GM12878 (cell line): ENCODE data around the gene LPA. TPM values are rescaled to one million over a fixed set of nuclear protein-coding genes. Genes with fewer than 3 reads are reported as not detected.

ENCODE experiments used
- ATAC-seq: fragments of 200-7000 bp; cut with Tn5 transposase; 3 replicates; pipeline ENCODE4 v1.9.1; 2020; ENCODE audit warnings: mild to moderate bottlenecking, moderate library complexity
- BruUV-seq: library from RNA; stranded (reverse); fragments of 400-500 nt; replicated peaks from 2 replicates; lab custom pipeline; 2021; lab: Mats Ljungman, UMichigan
- CTCF ChIA-PET: fragments of 300-600 bp; sonication (Branson Sonifier 250); formaldehyde crosslinking; extraction: SDS; loops from one replicate; lab custom pipeline; 2021; ENCODE audit warnings: inconsistent platforms; lab: Yijun Ruan, JAX
- POLR2A ChIA-PET: fragments of 350-600 bp; formaldehyde crosslinking; extraction: SDS; loops from one replicate; lab custom pipeline; 2021; ENCODE audit warnings: inconsistent platforms; lab: Charles Lee
- RAD21 ChIA-PET: fragments of 300-600 bp; sonication (Branson Sonifier 250); formaldehyde crosslinking; loops from one replicate; lab custom pipeline; 2023; ENCODE audit warnings: antibody characterized with exemption; ENCODE audit not compliant: unreplicated experiment; lab: Charles Lee
- SMC1A ChIA-PET: fragments of 300-600 bp; sonication (Branson Sonifier 250); formaldehyde crosslinking; loops from one replicate; lab custom pipeline; 2023; ENCODE audit not compliant: unreplicated experiment, uncharacterized antibody; lab: Charles Lee
- DNase-seq: peaks from one replicate; pipeline ENCODE4 v3.0.0-alpha.2; 2011; ENCODE audit warnings: low read depth, low spot score
- FAIRE-seq: peaks from 3 replicates; lab custom pipeline; 2011; peaks lifted over from hg19 to GRCh38; lab: Jason Lieb, UNC
- H2AFZ ChIP-seq: 2 replicates; pipeline ENCODE4 v1.6.0; 2011; ENCODE audit warnings: low read depth, low read length, control low read depth; ENCODE audit not compliant: control insufficient read depth
- H3K27ac ChIP-seq: 2 replicates; pipeline ENCODE4 v1.5.1; 2011; ENCODE audit warnings: control low read depth; ENCODE audit not compliant: control insufficient read depth, insufficient read depth
- H3K27me3 ChIP-seq, 2 experiments: replicated peaks in 1 of 2; 2 replicates each; pipeline versions ENCODE4 v1.6.0 to v1.6.1; 2011; ENCODE audit warnings: low read length in 1 of 2; ENCODE audit not compliant: control insufficient read depth in 2 of 2, insufficient read depth in 2 of 2
- H3K36me3 ChIP-seq, 2 experiments: 2 replicates each; pipeline ENCODE4 v1.5.1; 2011; ENCODE audit warnings: low read length in 1 of 2; ENCODE audit not compliant: control insufficient read depth in 2 of 2, insufficient read depth in 2 of 2
- H3K4me1 ChIP-seq: 2 replicates; pipeline ENCODE4 v1.6.1; 2011; ENCODE audit warnings: mild to moderate bottlenecking, low read length, moderate library complexity, mixed read lengths; ENCODE audit not compliant: control insufficient read depth, insufficient read depth
- H3K4me2 ChIP-seq: 2 replicates; pipeline ENCODE4 v1.6.0; 2011; ENCODE audit warnings: control low read depth; ENCODE audit not compliant: control insufficient read depth, insufficient read depth
- H3K4me3 ChIP-seq: fragments of 200-600 bp; sonication (generic); 2 replicates; pipeline ENCODE4 v1.5.1; 2016
- H3K79me2 ChIP-seq: 2 replicates; pipeline ENCODE4 v1.6.0; 2011; ENCODE audit warnings: low read length; ENCODE audit not compliant: control insufficient read depth, insufficient read depth
- H3K9ac ChIP-seq: 2 replicates; pipeline ENCODE4 v1.8.0; 2011; ENCODE audit warnings: low read length, control low read depth, mixed read lengths; ENCODE audit not compliant: control insufficient read depth, insufficient read depth
- H3K9me3 ChIP-seq: replicated peaks from 3 replicates; pipeline ENCODE4 v1.5.1; 2011; ENCODE audit warnings: mild to moderate bottlenecking, low read length; ENCODE audit not compliant: control insufficient read depth, insufficient read depth
- H4K20me1 ChIP-seq: 2 replicates; pipeline ENCODE4 v1.6.0; 2011; ENCODE audit not compliant: control insufficient read depth, insufficient read depth
- BMI1 ChIP-seq: fragments of 450-650 bp; IDR thresholded peaks from 2 replicates; pipeline ENCODE4 v1.6.1; 2016; ENCODE audit warnings: mild to moderate bottlenecking, moderate library complexity, borderline replicate concordance
- BRCA1 ChIP-seq: IDR thresholded peaks from 2 replicates; pipeline ENCODE4 v1.6.1; 2011; ENCODE audit warnings: low read depth, low read length, improper control_type of control experiment
- CBX3 ChIP-seq: fragments of 200-600 bp; sonication (generic); IDR thresholded peaks from 2 replicates; pipeline ENCODE4 v1.6.1; 2016; ENCODE audit warnings: low read depth, borderline replicate concordance
- CEBPZ ChIP-seq: fragments of 150-350 bp; IDR thresholded peaks from 2 replicates; pipeline ENCODE4 v1.6.1; 2016; ENCODE audit warnings: low read depth, low read length
- CHD4 ChIP-seq: fragments of 200-600 bp; sonication (generic); IDR thresholded peaks from 2 replicates; pipeline ENCODE4 v1.6.1; 2016; ENCODE audit warnings: mild to moderate bottlenecking
- CUX1 ChIP-seq: IDR thresholded peaks from 2 replicates; pipeline ENCODE4 v1.6.1; 2012; ENCODE audit warnings: improper control_type of control experiment, low read depth, low read length; ENCODE audit not compliant: insufficient replicate concordance
- HDAC6 ChIP-seq: fragments of 200-600 bp; sonication (generic); IDR thresholded peaks from one replicate; pipeline ENCODE4 v1.8.0; 2017; ENCODE audit warnings: antibody characterized with exemption; ENCODE audit not compliant: unreplicated experiment
- IKZF2 ChIP-seq, 2 experiments: fragments of 450-650 bp; IDR thresholded peaks; 2 replicates each; pipeline ENCODE4 v1.6.1; 2017; ENCODE audit warnings: mild to moderate bottlenecking in 2 of 2, moderate library complexity in 2 of 2
- PBX3 ChIP-seq: IDR thresholded peaks from 2 replicates; pipeline ENCODE4 v1.6.1; 2011; ENCODE audit warnings: mild to moderate bottlenecking, low read depth, low read length, moderate library complexity; ENCODE audit not compliant: insufficient replicate concordance
- SUPT20H ChIP-seq: IDR thresholded peaks from 2 replicates; pipeline ENCODE4 v1.6.1; 2011; ENCODE audit warnings: low read depth, mild to moderate bottlenecking, low read length, moderate library complexity, borderline replicate concordance; ENCODE audit not compliant: control insufficient read depth
- TCF7 ChIP-seq: IDR thresholded peaks from 2 replicates; pipeline ENCODE4 v1.6.1; 2014; ENCODE audit warnings: antibody characterized with exemption, borderline replicate concordance
- USF1 ChIP-seq: IDR thresholded peaks from 2 replicates; pipeline ENCODE4 v1.6.1; 2011; ENCODE audit warnings: borderline replicate concordance, low read depth, mild to moderate bottlenecking, moderate library complexity, mixed read lengths, low read length; ENCODE audit not compliant: insufficient read depth; ENCODE audit errors: extremely low read length
- YBX1 ChIP-seq: fragments of 450-650 bp; IDR thresholded peaks from 2 replicates; pipeline ENCODE4 v1.6.1; 2016; ENCODE audit warnings: antibody characterized with exemption
- ZNF622 ChIP-seq: fragments of 450-650 bp; IDR thresholded peaks from 2 replicates; pipeline ENCODE4 v1.6.1; 2017; ENCODE audit warnings: mild to moderate bottlenecking, inconsistent platforms
- ZZZ3 ChIP-seq: IDR thresholded peaks from 2 replicates; pipeline ENCODE4 v1.6.1; 2011; ENCODE audit warnings: low read depth; ENCODE audit not compliant: control insufficient read depth, insufficient read length
- WGBS: methylation state at CpG from one replicate; pipeline ENCODE4 v1.1.6; 2016; ENCODE audit warnings: low lambda C conversion rate; ENCODE audit not compliant: insufficient replicate concordance, insufficient coverage; ENCODE audit errors: missing lambda C conversion rate; 5-methylcytosine and 5-hydroxymethylcytosine counted together
- in situ Hi-C: fragments of 300-500 bp; cut with MboI; formaldehyde crosslinking; loops from 9 replicates; pipeline ENCODE4 v1.14.3; 2018; ENCODE audit warnings: mixed read lengths
- intact Hi-C: fragments of 100-400 bp; cut with micrococcal nuclease; formaldehyde crosslinking; loops from one replicate; pipeline ENCODE4 v1.14.2; 2022; ENCODE audit not compliant: unreplicated experiment
- polyA plus RNA-seq, 11 experiments: library from polyadenylated mRNA; depleted of rRNA in 4 of 11; unstranded in 6 of 11; stranded (reverse) in 5 of 11; fragments of >200 nt; fragmentation: Nextera tagmentation in 4 of 11; fragmentation: Illumina TruSeq in 1 of 11; extraction: Ambion mirVana in 4 of 11; extraction: Trizol in 1 of 11; gene quantifications; 1 replicate in 1 of 11; 2 replicates in 10 of 11; pipeline versions ENCODE4 v1.2.1 to v1.2.3, GENCODE V29; 2011 to 2016; ENCODE audit warnings: inconsistent platforms in 2 of 11, missing spikeins in 2 of 11, low read depth in 1 of 11
- total RNA-seq, 4 experiments: library from RNA; depleted of rRNA in 3 of 4; stranded (reverse); fragments of >200 nt in 3 of 4; fragmentation: Illumina TruSeq in 1 of 4; extraction: Trizol in 1 of 4; gene quantifications; 2 replicates each; pipeline versions ENCODE4 v1.2.1 to v1.2.3, GENCODE V29; 2013 to 2021

Gene LPA
- total and polyA plus RNA-seq, 10 of the 15 experiments (the other 5 are each of a cell fraction or from before 2014, with no cell fraction given) = 0.03 to 2.8 (median 0.57) TPM

- Histone ChIP-seq H4K20me1 (no peaks in the 10 kb centered on the region), H3K4me1 (no peaks in the 10 kb centered on the region), H3K4me3 (no peak overlapping the region), H3K9ac (no peak overlapping the region), H3K4me2 (no peak overlapping the region), H3K36me3 (no peaks in the 10 kb centered on the region), H3K27me3 (no peaks in the 10 kb centered on the region), H2AFZ (no peak overlapping the region), H3K9me3 (no peaks in the 10 kb centered on the region), H3K27ac (no peak overlapping the region), H3K79me2 (no peaks in the 10 kb centered on the region)
- no TSS peak for BruUV-seq
- FAIRE-seq (no peak), DNase-seq (no peak), ATAC-seq (no peak)
- POLR2A ChIA-PET = no interaction called here
- CTCF ChIA-PET = no interaction called here
- in situ Hi-C loops (no loop called here), intact Hi-C loops (no loop called here)
- RAD21 ChIA-PET = no interaction called here
- 52% methylated on average over 6 of the region's 6 CpGs for whole genome bisulfite sequencing
- SMC1A ChIA-PET = interaction anchor here (0.9 kb wide), 1 partner anchor 8 kb away, joined by 3 read pairs; no protein-coding TSS in a partner anchor
- TF ChIP-seq CUX1 = no peak
- no peak for TF ChIP-seq PBX3
- TF ChIP-seq TCF7 = no peak
- TF ChIP-seq CEBPZ = no peak
- no peak for TF ChIP-seq IKZF2 (IDR thresholded peaks at IDR 0.05)
- no peak for TF ChIP-seq SUPT20H
- TF ChIP-seq CHD4 = no peak
- TF ChIP-seq CBX3 = no peak
- TF ChIP-seq HDAC6 = no peak
- TF ChIP-seq ZNF622 = no peak
- no peak for TF ChIP-seq YBX1
- TF ChIP-seq USF1 = no peak
- no peak for TF ChIP-seq BRCA1
- no peak for TF ChIP-seq ZZZ3
- TF ChIP-seq BMI1 = no peak
Measured at GRCh38 chr6:160544802-160545201, 119.3 kb downstream of the LPA start.
